NOMO-1 (cell line): ENCODE data around the gene PSEN2.
A peak's percentile ranks its signal among the peaks of the same experiment; 100 is the strongest.

Experiments
- DNase-seq, 2 experiments: peaks; one replicate each; lab custom pipeline; 2025; ENCODE audit not compliant: unreplicated experiment in 2 of 2; lab: John Stamatoyannopoulos, UW

PSEN2 gene

GRCh38 chr1:226884966-226885820 lies 14.8 kb downstream of the PSEN2 start:
- no peak for DNase-seq

GRCh38 chr1:226886122-226886901 lies 15.9 kb downstream of the PSEN2 start:
- peak; percentile 47 to 53 for DNase-seq

- no peak for DNase-seq
Measured at GRCh38 chr1:226887006-226887405, 16.6 kb downstream of the PSEN2 start.

GRCh38 chr1:226888021-226888420 lies 17.6 kb downstream of the PSEN2 start:
- DNase-seq = no peak

- no peak for DNase-seq
Measured at GRCh38 chr1:226888816-226889215, 18.4 kb downstream of the PSEN2 start.

- no peak for DNase-seq
Measured at GRCh38 chr1:226889616-226890330, 19.4 kb downstream of the PSEN2 start.

GRCh38 chr1:226890331-226891108 lies 20.1 kb downstream of the PSEN2 start:
- DNase-seq = no peak

GRCh38 chr1:226891346-226891745 lies 20.9 kb downstream of the PSEN2 start:
- no peak for DNase-seq

- DNase-seq = no peak
Measured at GRCh38 chr1:226891846-226892523, 21.6 kb downstream of the PSEN2 start.

GRCh38 chr1:226892524-226892875 lies 22.1 kb downstream of the PSEN2 start:
- DNase-seq = no peak

GRCh38 chr1:226893936-226894335 lies 23.5 kb downstream of the PSEN2 start:
- no peak for DNase-seq

GRCh38 chr1:226894826-226895225 lies 24.4 kb downstream of the PSEN2 start:
- DNase-seq = no peak

- no peak for DNase-seq
Measured at GRCh38 chr1:226895644-226896043, 25.2 kb downstream of the PSEN2 start.

- DNase-seq = no peak
Measured at GRCh38 chr1:226898246-226898645, 27.8 kb downstream of the PSEN2 start.

- no peak for DNase-seq
Measured at GRCh38 chr1:226901421-226901820, 31.0 kb downstream of the PSEN2 start.

- no peak for DNase-seq
Measured at GRCh38 chr1:226902601-226903000, 32.2 kb downstream of the PSEN2 start.

- no peak for DNase-seq
Measured at GRCh38 chr1:226903819-226904716, 33.7 kb downstream of the PSEN2 start.

GRCh38 chr1:226904772-226905171 lies 34.4 kb downstream of the PSEN2 start:
- DNase-seq = no peak

- DNase-seq = no peak
Measured at GRCh38 chr1:226908419-226908818, 38.0 kb downstream of the PSEN2 start.
